Measurements from ENCODE around the gene ZFP2.

Gene ZFP2

GRCh38 chr5:178931846-178932760 is 36.4 kb downstream of the ZFP2 start:
- H3K27ac ChIP-seq: no peak overlapping the region
- no peak for TF ChIP-seq CTCF (conservative IDR thresholded peaks at IDR 0.05)

GRCh38 chr5:178940569-178941360 is 45.1 kb downstream of the ZFP2 start, which contains the start of gene ZNF454:
ZNF454 (plus strand) TSS chr5:178941198; CDS start chr5:178942792, 1,594 bp downstream.
- H3K27ac ChIP-seq: no peak within 1 kb of the TSS
- TF ChIP-seq CTCF (conservative IDR thresholded peaks at IDR 0.05): no peak

- no peak overlapping the region for H3K27ac ChIP-seq
- TF ChIP-seq CTCF (conservative IDR thresholded peaks at IDR 0.05): no peak
Observed at GRCh38 chr5:178941361-178941760, 45.6 kb downstream of the ZFP2 start.

- no peak overlapping the region for H3K27ac ChIP-seq
- TF ChIP-seq CTCF (conservative IDR thresholded peaks at IDR 0.05): no peak
Observed at GRCh38 chr5:178965465-178966055, 69.8 kb downstream of the ZFP2 start.

- H3K27ac ChIP-seq: no peak overlapping the region
- TF ChIP-seq CTCF (conservative IDR thresholded peaks at IDR 0.05): no peak
Observed at GRCh38 chr5:178981381-178981780, 85.7 kb downstream of the ZFP2 start.

Measured in VCaP (cell line).